Retinal pigment epithelial cell (primary cell): ENCODE results near the gene LGALS8.

ENCODE experiments used
- DNase-seq: peaks from one replicate; pipeline ENCODE4 v3.0.0-alpha.2; 2010; ENCODE audit warnings: low read depth
- H3K4me3 ChIP-seq: 2 replicates; pipeline ENCODE4 v1.5.1; 2011; ENCODE audit warnings: mild to moderate bottlenecking, low read length, control low read depth, moderate library complexity
- CTCF ChIP-seq: conservative IDR thresholded peaks from 2 replicates; pipeline ENCODE4 v1.5.1; 2011; ENCODE audit warnings: low read depth, low read length, control low read depth, inconsistent platforms

The LGALS8 gene

GRCh38 chr1:236520445-236521005 lies 3.3 kb upstream of the LGALS8 start:
- TF ChIP-seq CTCF, result no peak
- no peak for DNase-seq

GRCh38 chr1:236522937-236523703 lies 662 bp upstream of the LGALS8 start:
- DNase-seq, result no peak
- no peak for TF ChIP-seq CTCF
- H3K4me3 ChIP-seq, result peak overlapping the region; percentile 88

More at GRCh38 chr1:236520445-236521005, 3.3 kb upstream of the LGALS8 start:
- no peak overlapping the region for H3K4me3 ChIP-seq

- DNase-seq, result peak; percentile 39
- no peak for TF ChIP-seq CTCF
- peak overlapping the region; percentile 88 for H3K4me3 ChIP-seq
Observed at GRCh38 chr1:236524142-236524894, 536 bp downstream of the LGALS8 start.

- no peak for DNase-seq
- H3K4me3 ChIP-seq, result peak overlapping the region; percentile 88
- TF ChIP-seq CTCF, result no peak
Observed at GRCh38 chr1:236524895-236525184, 1.1 kb downstream of the LGALS8 start.

- H3K4me3 ChIP-seq, result no peak overlapping the region
Observed at GRCh38 chr1:236526079-236526478, 2.3 kb downstream of the LGALS8 start.

GRCh38 chr1:236530286-236530685 lies 6.5 kb downstream of the LGALS8 start:
- H3K4me3 ChIP-seq, result no peak overlapping the region
- DNase-seq, result no peak
- TF ChIP-seq CTCF, result no peak

More at GRCh38 chr1:236526079-236526478, 2.3 kb downstream of the LGALS8 start:
- no peak for TF ChIP-seq CTCF
- no peak for DNase-seq
